ENCODE results near the gene LGALS7B. TPM values are rescaled to one million over a fixed set of nuclear protein-coding genes. Genes with fewer than 3 reads are reported as not detected.
"Not testable (repeated sequence)": the region's sequence is repeated elsewhere in the genome, so short reads cannot be mapped to it uniquely, and the experiment has no call there.

LGALS7B gene
- total RNA-seq, 1 donor from 2014 or later = not detected

- TF ChIP-seq CTCF (IDR thresholded peaks at IDR 0.05; ENCODE audit: partially characterized antibody, unreplicated experiment) = no peak
- no peaks in the 10 kb centered on the region for H3K4me1 Mint-ChIP-seq (ENCODE audit: low read depth, unreplicated experiment)
- H3K36me3 Mint-ChIP-seq (ENCODE audit: unreplicated experiment) = no peaks in the 10 kb centered on the region
- H3K27ac Mint-ChIP-seq (ENCODE audit: unreplicated experiment) = no peak overlapping the region
- no peak for DNase-seq
- no peaks in the 10 kb centered on the region for H3K27me3 Mint-ChIP-seq (ENCODE audit: unreplicated experiment)
- no peaks in the 10 kb centered on the region for H3K9me3 Mint-ChIP-seq (ENCODE audit: unreplicated experiment)
- no peak overlapping the region for H3K4me3 Mint-ChIP-seq (ENCODE audit: unreplicated experiment)
Measured at GRCh38 chr19:38781058-38781457, 7.9 kb upstream of the LGALS7B start.

- not testable (repeated sequence) for H3K27me3 Mint-ChIP-seq (ENCODE audit: unreplicated experiment); H3K9me3 Mint-ChIP-seq (ENCODE audit: unreplicated experiment); H3K4me3 Mint-ChIP-seq (ENCODE audit: unreplicated experiment); H3K36me3 Mint-ChIP-seq (ENCODE audit: unreplicated experiment); DNase-seq; H3K27ac Mint-ChIP-seq (ENCODE audit: unreplicated experiment); H3K4me1 Mint-ChIP-seq (ENCODE audit: low read depth, unreplicated experiment)
Measured at GRCh38 chr19:38782212-38782611, 6.8 kb upstream of the LGALS7B start.

- Mint-ChIP-seq H3K36me3 (ENCODE audit: unreplicated experiment) (no peaks in the 10 kb centered on the region), H3K9me3 (ENCODE audit: unreplicated experiment) (peaks cover 2% of the 10 kb centered on the region), H3K27me3 (ENCODE audit: unreplicated experiment) (peaks cover 4% of the 10 kb centered on the region)
Measured at GRCh38 chr19:38784224-38784623, 4.8 kb upstream of the LGALS7B start.

GRCh38 chr19:38785187-38785699 lies 3.8 kb upstream of the LGALS7B start:
- no peaks in the 10 kb centered on the region for H3K36me3 Mint-ChIP-seq (ENCODE audit: unreplicated experiment)
- no peak overlapping the region for H3K4me3 Mint-ChIP-seq (ENCODE audit: unreplicated experiment)
- TF ChIP-seq CTCF (IDR thresholded peaks at IDR 0.05; ENCODE audit: partially characterized antibody, unreplicated experiment) = no peak
- peaks cover 4% of the 10 kb centered on the region for H3K27me3 Mint-ChIP-seq (ENCODE audit: unreplicated experiment)
- no peaks in the 10 kb centered on the region for H3K4me1 Mint-ChIP-seq (ENCODE audit: low read depth, unreplicated experiment)
- no peak overlapping the region for H3K27ac Mint-ChIP-seq (ENCODE audit: unreplicated experiment)
- peaks cover 2% of the 10 kb centered on the region for H3K9me3 Mint-ChIP-seq (ENCODE audit: unreplicated experiment)
- DNase-seq = no peak

More at GRCh38 chr19:38784224-38784623, 4.8 kb upstream of the LGALS7B start:
- DNase-seq = no peak
- H3K27ac Mint-ChIP-seq (ENCODE audit: unreplicated experiment) = no peak overlapping the region
- TF ChIP-seq CTCF (IDR thresholded peaks at IDR 0.05; ENCODE audit: partially characterized antibody, unreplicated experiment) = no peak
- H3K4me3 Mint-ChIP-seq (ENCODE audit: unreplicated experiment) = no peak overlapping the region
- H3K4me1 Mint-ChIP-seq (ENCODE audit: low read depth, unreplicated experiment) = no peaks in the 10 kb centered on the region

- not testable (repeated sequence) for H3K36me3 Mint-ChIP-seq (ENCODE audit: unreplicated experiment); H3K4me1 Mint-ChIP-seq (ENCODE audit: low read depth, unreplicated experiment); H3K27ac Mint-ChIP-seq (ENCODE audit: unreplicated experiment); H3K4me3 Mint-ChIP-seq (ENCODE audit: unreplicated experiment); H3K9me3 Mint-ChIP-seq (ENCODE audit: unreplicated experiment); H3K27me3 Mint-ChIP-seq (ENCODE audit: unreplicated experiment); DNase-seq
Measured at GRCh38 chr19:38786061-38786460, 2.9 kb upstream of the LGALS7B start.

- Mint-ChIP-seq H3K9me3 (ENCODE audit: unreplicated experiment) (peaks cover 2% of the 10 kb centered on the region), H3K27ac (ENCODE audit: unreplicated experiment) (no peak overlapping the region), H3K4me1 (ENCODE audit: low read depth, unreplicated experiment) (no peaks in the 10 kb centered on the region), H3K36me3 (ENCODE audit: unreplicated experiment) (no peaks in the 10 kb centered on the region), H3K4me3 (ENCODE audit: unreplicated experiment) (no peak overlapping the region), H3K27me3 (ENCODE audit: unreplicated experiment) (peaks cover 4% of the 10 kb centered on the region)
- no peak for DNase-seq
- no peak for TF ChIP-seq CTCF (IDR thresholded peaks at IDR 0.05; ENCODE audit: partially characterized antibody, unreplicated experiment)
Measured at GRCh38 chr19:38786572-38787265, 2.3 kb upstream of the LGALS7B start.

GRCh38 chr19:38790507-38791403 lies 1.8 kb downstream of the LGALS7B start:
- DNase-seq; H3K4me1 Mint-ChIP-seq (ENCODE audit: low read depth, unreplicated experiment); H3K9me3 Mint-ChIP-seq (ENCODE audit: unreplicated experiment); H3K27me3 Mint-ChIP-seq (ENCODE audit: unreplicated experiment); H3K27ac Mint-ChIP-seq (ENCODE audit: unreplicated experiment); H3K36me3 Mint-ChIP-seq (ENCODE audit: unreplicated experiment); H3K4me3 Mint-ChIP-seq (ENCODE audit: unreplicated experiment): not testable (repeated sequence)

- H3K27ac Mint-ChIP-seq (ENCODE audit: unreplicated experiment); DNase-seq; H3K9me3 Mint-ChIP-seq (ENCODE audit: unreplicated experiment); H3K4me1 Mint-ChIP-seq (ENCODE audit: low read depth, unreplicated experiment); H3K4me3 Mint-ChIP-seq (ENCODE audit: unreplicated experiment); H3K27me3 Mint-ChIP-seq (ENCODE audit: unreplicated experiment); H3K36me3 Mint-ChIP-seq (ENCODE audit: unreplicated experiment): not testable (repeated sequence)
Measured at GRCh38 chr19:38791451-38792064, 2.6 kb downstream of the LGALS7B start.

Data from glutamatergic neuron (in vitro differentiated cells).